ENCODE data around the gene KRTAP19-4.

Gene KRTAP19-4

DNA sequence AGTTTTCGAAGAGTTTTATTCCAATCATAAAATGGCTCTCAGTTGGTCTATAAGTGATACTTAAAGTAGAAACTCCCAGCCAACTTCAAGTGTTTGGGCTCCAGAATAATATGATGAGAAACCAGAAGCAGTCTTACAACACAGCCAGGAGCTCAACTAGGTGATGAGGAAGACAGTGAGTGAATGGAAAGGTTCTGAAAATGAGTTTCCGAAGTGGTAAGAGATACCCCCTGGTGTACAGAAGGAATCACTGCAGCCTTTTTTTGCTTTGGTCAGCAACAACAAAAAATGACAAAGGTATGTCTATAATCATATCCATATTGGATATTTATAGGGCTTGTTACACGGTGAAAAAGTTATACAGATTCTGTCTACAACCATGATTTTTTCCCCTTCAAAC is 33.3 kb downstream of the KRTAP19-4 start:
- H3K27ac ChIP-seq, result no peak overlapping the region
- TF ChIP-seq CTCF (IDR thresholded peaks at IDR 0.05) (peak; percentile 72), ZFX (IDR thresholded peaks at IDR 0.05; ENCODE audit: borderline replicate concordance) (no peak)

GRCh38 chr21:30448514-30448913 is 48.5 kb downstream of the KRTAP19-4 start:
- TF ChIP-seq ZFX (IDR thresholded peaks at IDR 0.05; ENCODE audit: borderline replicate concordance) (no peak), CTCF (IDR thresholded peaks at IDR 0.05) (no peak)
- no peak overlapping the region for H3K27ac ChIP-seq

GRCh38 chr21:30447056-30447455 is 49.9 kb downstream of the KRTAP19-4 start:
- H3K27ac ChIP-seq, result no peak overlapping the region
- TF ChIP-seq ZFX (IDR thresholded peaks at IDR 0.05; ENCODE audit: borderline replicate concordance) (no peak), CTCF (IDR thresholded peaks at IDR 0.05) (no peak)

Measured in 22Rv1 (cell line).